ELF-1 (cell line): ENCODE results near the gene RABGAP1L.

ENCODE experiments used
- DNase-seq: peaks from one replicate; pipeline ENCODE4 v3.0.0-alpha.2; 2016; ENCODE audit warnings: low read depth, low spot score

Gene RABGAP1L

DNA sequence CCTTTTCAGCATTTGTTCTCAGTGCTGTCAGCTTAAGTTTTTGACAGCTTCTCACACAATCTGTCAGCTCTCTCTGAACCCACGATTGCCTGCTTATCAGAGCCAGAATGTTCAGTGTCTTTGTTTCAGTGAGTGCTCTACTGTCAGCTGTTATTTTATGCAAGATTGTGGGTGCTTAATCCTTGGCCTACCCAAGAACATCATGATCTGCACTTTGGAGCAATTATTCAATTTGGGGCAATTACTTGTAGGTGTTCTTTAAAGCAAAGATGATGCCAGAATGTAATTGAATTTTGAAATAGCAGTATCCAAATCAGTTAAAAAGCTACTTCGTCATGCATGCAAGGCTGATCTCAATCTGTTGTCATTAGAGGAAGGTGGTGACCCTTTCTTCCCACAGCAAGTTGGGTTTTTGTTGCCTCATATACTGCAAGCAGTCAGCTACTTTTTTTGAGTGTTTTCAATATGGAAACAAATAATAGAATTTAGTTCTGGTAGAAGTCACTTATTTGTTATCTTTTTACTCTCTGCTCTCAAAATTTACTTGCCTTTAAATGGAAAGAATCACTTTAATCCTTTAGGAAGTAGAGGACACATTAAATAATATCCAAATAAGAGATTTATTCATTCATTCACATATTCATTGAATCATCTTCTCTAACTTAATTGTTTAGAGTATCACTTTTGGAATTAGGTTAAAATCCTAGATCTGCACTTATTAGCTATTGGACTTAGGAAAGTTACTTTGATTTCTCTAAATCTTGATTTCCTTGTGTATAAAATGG is 586.9 kb downstream of the RABGAP1L start:
- no peak for DNase-seq

DNA sequence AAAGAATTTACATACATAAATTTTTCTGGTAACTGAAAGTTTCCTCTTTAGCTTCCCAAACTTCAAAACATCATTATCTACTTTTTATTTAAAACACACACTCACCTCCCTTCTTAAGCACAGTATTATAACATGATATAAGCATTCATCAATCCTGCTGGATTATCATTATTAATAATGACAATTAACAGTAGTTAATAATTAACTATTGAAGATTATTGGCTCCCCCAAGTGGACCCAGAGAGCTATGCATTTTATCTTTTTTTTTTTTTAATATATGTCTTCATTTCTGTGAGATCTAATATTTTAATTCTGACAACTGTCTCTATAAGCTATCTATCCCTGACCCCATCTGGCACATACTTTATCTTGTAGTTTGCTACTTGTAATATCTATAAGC is 588.3 kb downstream of the RABGAP1L start:
- DNase-seq = no peak

DNA sequence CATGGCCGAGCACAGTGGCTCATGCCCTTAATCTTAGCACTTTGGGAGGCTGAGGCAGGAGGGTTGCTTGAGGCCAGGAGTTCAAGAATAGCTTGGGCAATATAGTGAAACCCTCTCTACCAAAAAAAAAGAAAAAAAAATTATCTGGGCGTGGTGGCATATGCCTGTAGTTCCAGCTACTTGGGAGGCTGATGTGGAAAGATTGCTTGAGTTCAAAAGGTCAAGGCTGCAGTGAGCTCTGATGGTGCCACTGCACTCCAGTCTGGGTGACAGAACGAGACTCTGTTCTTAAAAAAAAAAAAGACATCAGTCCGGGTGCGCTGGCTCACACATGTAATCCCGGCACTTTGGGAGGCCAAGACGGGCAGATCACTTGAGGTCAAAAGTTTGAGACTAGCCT is 589.3 kb downstream of the RABGAP1L start:
- no peak for DNase-seq

DNA sequence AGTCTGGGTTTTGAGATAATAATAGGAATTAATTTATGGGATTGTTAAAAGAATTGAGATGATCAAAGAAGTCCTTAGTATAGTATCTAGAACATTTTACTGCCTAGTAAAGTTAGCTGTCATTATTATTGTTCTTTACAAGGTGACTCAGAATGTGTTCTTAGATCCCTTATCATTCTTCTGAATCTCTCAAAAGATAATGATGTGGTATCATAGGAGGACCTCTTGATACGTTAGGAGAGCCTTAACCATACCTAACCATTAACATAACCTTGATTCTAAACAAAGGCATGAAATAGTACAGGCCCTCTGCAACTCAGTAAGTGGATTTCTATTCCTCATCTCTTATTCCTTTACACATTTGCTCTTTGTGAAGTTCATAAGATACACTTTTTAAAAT is 593.8 kb downstream of the RABGAP1L start:
- no peak for DNase-seq

DNA sequence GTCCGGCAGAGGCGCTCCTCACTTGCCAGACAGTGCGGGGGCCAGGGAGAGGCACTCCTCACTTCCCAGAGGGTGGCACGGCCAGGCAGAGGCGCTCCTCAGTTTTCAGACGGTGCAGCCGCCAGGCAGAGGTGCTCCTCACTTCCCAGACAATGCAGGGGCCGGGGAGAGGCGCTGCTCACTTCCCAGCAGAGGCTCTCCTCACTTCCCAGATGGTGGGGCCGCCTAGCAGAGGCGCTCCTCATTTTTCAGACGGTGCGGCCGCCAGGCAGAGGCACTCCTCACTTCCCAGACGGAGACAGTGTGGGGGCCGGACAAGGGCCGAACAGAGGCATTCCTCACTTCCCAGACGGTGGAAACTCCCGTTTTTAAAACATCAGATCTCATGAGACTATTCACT is 602.0 kb downstream of the RABGAP1L start:
- DNase-seq = no peak

DNA sequence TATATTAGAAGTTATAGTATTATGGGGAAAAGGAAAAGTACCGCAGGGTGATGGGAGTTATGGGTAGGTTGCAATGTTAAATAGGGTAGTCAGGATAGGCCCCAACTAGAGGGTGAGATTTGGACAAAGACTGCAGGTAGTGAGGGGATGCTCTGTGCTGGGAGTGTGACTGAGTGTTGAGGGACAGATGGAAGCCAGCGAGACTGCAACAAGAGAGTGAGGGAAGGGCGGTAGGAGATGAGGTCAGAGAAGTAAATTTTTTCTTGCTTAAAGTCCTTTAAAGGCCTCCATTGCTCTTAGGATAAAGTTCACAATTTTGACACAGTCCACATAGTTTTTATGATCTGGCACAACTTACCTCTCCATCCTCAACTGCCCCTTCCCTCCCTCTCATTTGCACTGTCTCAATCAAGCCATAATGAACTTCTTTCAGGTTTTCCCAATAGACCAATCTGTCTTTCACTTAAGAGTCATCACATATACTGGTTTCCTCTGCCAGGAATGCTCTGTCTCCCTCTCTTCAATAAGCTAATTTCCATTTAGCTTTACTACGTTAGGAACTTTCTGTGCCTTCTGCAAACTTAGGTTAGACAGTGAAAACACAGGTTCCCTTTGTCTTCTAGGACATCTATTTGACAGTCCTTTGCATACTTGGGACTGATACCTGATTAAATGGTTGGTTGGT is 602.7 kb downstream of the RABGAP1L start:
- no peak for DNase-seq

DNA sequence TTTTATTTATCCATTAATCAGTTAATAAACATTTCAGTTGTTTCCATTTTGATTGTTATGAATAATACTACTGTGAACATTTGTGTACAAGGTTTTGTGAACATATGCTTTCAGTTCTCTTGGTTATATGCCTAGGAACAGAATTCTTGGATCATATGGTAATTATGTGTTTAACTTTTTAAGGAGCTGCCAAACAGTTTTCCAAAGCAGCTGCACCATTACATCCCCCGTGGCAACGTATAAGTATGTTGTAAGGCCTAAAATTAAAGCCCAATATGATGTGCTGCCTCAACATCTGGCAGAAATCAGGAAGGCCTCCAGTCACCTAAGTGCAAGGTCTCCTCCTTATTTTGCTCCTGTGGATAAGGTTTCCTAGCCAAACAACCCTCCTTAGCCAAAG is 604.9 kb downstream of the RABGAP1L start:
- DNase-seq = no peak

DNA sequence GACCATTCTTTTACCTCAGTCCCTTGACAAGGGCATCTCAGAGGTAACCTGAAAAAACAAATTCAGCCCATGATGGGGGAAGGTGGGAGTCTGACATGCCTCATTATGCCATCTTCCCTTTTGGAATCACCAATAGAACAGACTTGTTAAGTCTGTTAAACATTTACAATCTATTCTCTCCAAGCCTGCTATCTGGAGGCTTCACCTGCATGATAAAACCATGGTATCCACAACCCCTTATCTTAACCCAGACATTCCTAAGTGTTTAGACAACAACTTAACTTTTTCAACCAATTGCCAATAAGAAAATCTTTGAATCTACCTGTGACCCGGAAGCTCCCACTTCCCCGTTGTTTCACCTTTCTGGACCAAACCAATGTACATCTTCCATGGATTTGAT is 607.4 kb downstream of the RABGAP1L start:
- no peak for DNase-seq

DNA sequence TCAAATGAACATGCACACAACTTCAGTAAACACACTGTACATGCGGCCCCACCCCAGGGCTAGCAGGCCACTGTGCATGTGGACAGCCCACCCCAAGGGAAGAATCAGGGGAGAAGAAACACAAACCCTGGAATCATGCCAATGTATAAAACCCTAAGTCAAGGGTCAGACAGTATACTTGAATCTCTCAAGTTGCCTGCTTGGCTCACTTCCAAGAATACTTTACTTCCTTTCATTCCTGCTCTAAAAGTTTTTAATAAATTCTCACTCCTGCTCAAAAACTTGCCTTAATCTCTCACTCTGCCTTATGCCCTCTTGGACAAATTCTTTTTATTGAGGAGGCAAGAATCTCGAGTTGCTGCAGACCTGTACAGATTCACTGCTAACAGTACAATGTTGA is 609.2 kb downstream of the RABGAP1L start:
- DNase-seq = no peak

DNA sequence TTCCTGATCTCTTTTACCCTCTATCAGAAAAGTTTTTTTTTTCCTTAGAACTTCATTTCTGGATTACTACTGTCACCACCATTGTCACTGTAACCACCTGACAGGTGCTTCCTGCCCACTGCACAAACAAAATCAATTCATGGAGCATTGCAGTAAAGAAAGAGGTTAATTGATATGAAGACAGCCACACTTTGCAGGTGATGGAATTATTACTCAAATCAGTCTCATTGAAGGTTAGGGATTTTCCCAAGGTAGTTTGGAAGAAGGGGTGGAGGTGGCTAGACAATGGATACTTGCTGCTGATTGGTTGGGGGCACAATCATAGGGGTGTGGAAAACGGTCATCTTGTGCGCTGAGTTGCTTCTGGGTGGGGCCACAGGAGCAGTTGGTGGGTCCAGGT is 609.6 kb downstream of the RABGAP1L start:
- DNase-seq = no peak

DNA sequence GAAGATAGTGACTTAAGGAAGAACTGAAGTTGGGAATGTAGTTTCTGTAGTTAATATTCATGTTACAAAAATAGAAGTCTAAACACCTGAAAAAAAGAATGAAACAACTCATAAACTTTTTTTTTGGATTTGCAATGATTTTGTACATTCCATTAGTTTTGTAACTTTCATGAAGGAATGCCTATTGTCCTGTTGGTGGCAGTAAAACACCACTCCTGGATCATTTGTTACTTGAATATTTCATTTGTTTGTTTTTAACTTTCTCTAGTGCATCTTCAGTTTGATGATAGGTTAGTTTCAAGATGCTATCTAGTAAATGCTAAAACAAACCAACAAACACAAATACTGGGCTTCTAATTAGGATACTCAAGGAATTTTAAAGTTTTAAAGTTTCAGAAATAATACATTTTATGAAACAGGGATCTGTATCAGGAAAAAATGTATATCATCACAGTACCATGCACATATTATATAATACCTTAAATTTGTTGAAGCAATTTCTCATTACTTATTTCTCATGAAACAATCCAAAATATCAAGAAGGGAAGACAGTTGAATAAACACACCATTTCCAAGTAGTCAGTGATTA is 610.7 kb downstream of the RABGAP1L start:
- no peak for DNase-seq

DNA sequence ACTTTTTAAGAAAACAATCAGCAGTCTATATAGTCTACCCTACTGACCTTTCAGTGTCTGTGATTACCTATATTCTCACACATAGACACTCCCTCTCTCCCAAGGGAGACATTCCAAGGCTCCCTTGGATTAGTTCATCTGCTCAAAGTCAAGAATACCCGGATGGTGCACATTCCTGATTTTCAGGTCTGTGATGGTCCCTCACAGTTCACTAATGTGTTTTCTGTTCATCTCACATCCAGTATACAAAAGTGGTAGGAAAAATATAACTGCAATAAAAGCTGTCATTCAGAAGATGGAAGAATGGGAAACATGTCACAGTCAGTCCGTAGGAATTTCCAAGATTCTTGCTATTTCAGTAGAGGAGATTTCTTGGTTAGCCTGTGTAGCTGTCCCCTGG is 616.3 kb downstream of the RABGAP1L start:
- DNase-seq = no peak

DNA sequence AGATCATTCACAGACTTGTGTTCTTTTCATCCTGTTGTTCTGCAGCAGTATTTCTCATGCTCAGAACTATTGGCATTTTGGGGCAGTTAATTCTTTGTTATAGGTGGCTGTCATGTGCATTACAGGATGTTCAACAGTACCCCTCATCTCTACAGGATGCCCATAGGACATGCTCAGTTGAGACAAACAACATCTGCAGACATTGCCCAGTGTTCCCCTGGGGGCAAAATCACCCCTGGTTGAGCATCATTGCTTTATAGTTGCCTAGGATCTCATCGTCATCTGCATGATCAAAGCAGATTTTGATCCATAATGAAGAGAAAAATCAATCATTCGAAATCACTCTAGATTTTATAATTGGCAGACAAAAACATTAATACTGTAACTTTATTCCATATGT is 617.9 kb downstream of the RABGAP1L start:
- DNase-seq = no peak

DNA sequence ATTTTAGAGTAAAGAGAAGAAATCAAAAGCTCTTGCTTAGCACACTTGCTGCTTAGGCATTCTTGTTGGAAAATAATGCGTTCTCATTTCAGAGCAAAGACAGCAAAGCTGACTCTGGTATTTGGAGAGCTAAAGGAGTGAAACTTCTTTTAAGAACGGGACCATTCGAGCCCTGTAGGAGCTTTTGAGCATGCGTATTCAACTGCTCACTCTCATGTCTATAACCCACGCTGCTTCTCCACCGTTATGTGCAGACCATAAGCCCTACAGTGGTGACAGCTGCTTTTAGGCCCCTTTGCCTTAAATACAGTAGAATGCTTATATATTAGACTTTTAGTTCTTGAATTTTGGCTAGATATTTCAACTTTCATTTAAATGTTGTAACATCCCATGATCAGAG is 626.2 kb downstream of the RABGAP1L start:
- no peak for DNase-seq

DNA sequence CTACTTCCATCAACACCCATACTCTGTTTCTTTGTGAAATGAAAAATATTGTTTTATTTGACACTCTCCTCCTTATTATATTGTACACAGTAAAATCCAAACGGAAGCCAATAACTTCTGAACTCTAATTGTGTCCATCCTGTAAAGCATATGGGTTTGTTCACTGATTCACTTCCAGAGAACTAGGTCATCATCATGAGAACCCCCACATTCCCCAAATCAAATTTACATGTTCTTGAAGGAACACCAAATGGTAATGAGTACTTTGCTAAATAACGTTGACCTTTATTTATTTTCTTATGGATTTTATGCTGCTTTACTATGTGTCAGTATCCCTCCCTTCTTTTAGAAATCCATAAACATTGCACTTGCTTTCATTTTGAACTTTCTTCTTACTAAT is 627.0 kb downstream of the RABGAP1L start:
- DNase-seq = no peak

DNA sequence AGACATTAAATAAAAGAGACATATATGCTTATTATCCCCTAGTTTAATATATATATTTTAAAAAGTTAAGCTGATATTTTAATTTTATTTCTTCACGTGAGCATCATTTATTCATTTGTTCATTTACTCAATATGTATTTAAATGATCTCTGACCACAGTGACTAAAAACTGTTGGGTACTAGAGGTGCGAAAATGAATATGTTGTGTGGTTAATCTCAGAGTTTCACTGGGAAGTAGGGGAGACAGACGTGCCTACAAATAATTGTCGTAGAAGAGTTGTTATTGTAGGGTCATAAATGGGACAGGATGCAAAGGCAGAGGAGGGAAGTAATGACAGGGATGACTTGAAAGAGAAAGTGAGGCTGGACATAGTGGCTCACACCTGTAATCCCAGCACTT is 627.4 kb downstream of the RABGAP1L start:
- no peak for DNase-seq

DNA sequence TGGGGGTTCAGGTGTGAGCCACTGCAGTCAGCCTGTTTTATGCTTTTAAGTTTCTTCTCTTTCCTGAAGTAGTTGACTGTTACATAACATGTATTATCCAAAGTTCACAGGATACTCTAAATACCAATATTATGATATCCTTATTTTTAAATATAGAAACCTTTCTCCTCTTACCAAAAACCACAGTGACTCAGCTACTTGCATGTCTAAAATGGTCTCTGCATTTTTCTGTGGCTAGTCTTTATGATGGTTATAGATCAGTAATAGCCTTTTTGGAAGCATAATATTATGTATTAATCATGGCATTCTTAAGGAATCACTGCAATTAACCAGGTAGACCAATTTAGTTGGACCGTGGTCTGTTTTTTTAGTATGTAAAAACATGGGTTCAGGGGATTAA is 629.7 kb downstream of the RABGAP1L start:
- DNase-seq = no peak

DNA sequence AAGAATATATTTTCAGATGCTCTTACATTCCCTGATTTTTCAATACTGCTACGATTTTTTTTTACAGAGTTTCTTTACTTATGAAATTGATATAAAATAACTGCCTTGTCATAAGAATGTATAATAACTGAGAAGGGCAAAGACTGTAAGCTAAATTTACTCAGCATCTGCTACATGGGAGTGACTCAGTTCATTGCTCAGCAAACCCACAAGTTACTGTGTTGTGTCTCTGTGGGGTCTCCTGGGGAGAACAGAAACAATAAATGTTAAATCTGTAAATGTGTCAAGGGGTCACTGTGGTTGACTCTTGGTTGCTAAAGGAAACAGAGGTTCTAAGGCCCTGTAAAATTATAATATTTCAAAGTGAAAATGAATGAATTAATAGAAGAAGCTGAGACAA is 630.1 kb downstream of the RABGAP1L start:
- no peak for DNase-seq

DNA sequence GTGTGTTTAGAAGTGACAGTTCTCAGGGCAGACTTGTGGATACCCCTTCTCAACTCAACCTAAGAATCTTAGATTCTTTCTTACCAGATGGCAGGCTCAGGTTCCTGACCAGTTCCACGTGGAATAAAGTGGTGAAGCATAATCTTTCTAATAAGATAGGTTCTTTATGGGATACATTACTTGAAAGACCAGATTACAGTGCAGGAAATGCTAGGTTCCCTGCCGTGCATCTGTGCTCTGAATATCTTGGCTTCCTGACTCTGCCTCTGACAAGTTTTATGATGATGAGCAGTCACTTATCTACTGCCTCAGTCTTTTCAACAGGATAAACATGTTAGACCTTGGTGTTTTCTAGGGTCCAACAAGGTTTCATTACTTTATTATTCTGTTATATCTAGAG is 632.5 kb downstream of the RABGAP1L start:
- DNase-seq = no peak

DNA sequence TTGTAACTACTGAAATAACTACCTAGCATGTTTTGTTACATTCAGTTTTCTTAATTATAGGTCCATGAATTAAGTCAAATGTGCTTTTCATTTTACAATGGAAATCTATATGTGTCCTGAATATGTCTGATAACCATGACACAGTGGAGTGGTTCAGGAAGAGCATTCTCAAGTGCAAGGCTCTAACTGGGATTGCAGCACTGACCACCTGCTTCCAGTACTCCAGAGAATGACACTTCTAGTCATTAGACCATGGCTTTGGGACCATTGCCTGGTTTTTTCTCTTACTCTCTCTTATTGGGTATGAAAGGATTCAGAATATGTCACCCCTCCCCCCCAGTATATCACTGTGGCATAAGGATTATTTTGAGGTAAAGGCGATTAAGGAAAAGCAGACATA is 635.5 kb downstream of the RABGAP1L start:
- DNase-seq = no peak

DNA sequence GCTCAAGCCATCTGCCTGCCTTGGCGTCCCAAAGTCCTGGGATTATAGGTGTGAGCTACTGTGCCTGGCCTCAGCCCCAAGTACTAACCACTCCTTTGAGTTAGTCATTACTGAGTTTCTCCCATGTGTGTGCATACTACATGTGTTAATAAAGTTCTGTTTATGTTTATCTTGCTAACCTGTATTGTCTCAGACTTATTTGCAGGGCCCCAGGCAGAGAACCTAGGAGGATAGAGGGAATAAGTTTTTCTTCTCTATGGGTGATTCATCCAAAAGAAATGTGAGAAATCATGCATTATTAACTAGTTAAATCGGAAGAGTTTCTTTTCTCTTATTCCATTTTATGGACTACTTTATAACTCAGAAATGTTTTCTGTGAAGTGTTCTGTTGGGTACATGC is 636.5 kb downstream of the RABGAP1L start:
- DNase-seq = no peak

DNA sequence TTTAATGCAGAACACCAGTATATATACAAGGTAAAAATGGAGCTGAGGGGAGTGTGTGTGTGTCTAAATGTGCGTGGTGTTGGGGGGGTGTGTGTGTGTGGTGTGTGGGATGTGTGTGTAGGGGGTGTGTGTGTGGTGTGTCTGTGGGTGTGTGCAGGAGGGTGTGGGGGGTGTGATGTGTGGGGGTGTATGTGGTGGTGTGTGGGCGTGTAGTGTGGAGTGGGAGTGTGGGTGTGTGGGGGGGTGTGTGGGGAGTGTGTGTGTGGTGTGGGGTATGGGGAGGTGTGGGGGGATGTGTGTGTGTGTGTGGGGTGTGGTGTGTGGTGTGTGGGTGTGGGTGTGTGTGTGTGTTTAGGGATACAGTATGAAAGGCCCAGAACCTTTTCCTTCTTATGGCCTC is 638.1 kb downstream of the RABGAP1L start:
- DNase-seq = no peak

DNA sequence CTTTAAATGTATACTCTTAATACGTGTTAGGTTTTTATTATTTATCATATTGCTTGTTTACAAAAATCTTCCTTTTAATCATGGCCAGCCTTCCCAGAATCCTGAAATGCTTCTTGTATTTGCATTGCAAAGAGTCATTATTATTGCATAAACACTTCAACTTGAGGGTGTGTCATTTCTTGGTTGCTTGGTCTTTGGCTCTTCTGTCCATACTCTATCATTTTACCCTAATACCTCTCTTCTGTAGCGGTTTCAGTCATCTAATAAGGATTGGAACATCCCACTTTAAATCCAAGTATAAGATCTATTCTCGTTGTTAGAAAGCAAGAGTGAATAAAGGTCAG is 639.8 kb downstream of the RABGAP1L start:
- no peak for DNase-seq
